HCT116 (cell line): ENCODE measurements around the gene SERPINB6. TPM values are rescaled to one million over a fixed set of nuclear protein-coding genes. Genes with fewer than 3 reads are reported as not detected.

ENCODE experiments used
- ATAC-seq: fragments of 200-7000 bp; cut with Tn5 transposase; 2 replicates; pipeline ENCODE4 v1.9.1; 2020; ENCODE audit warnings: mild to moderate bottlenecking, moderate library complexity
- BruUV-seq: library from RNA; stranded (reverse); fragments of 400-500 nt; replicated peaks from 2 replicates; lab custom pipeline; 2021; lab: Mats Ljungman, UMichigan
- CTCF ChIA-PET: fragments of 300-600 bp; sonication (Branson Sonifier 250); formaldehyde crosslinking; loops from one replicate; lab custom pipeline; 2021; ENCODE audit warnings: antibody characterized with exemption; lab: Charles Lee
- POLR2A ChIA-PET: fragments of 300-600, 350-600 bp; sonication (Branson Sonifier 250); formaldehyde crosslinking; loops from one replicate; lab custom pipeline; 2021; ENCODE audit warnings: antibody characterized with exemption; lab: Charles Lee
- RAD21 ChIA-PET, 2 experiments: fragments of 300-600 bp; sonication (Branson Sonifier 250); formaldehyde crosslinking; loops; one replicate each; lab custom pipeline; 2023; ENCODE audit warnings: low total read pairs in 2 of 2; ENCODE audit not compliant: uncharacterized antibody in 2 of 2, unreplicated experiment in 2 of 2, low non-redundant PET in 1 of 2; lab: Charles Lee
- DNase-seq: peaks from one replicate; pipeline ENCODE4 v3.0.0-alpha.2; 2010; ENCODE audit warnings: low read depth, low spot score
- H2AFZ ChIP-seq: fragments of 200-600 bp; shearing (Covaris generic), sonication (generic); 2 replicates; pipeline ENCODE4 v1.6.1; 2017; ENCODE audit warnings: low read depth, mixed run types, mixed read lengths, antibody characterized with exemption, low read length; ENCODE audit not compliant: poor library complexity, severe bottlenecking
- H3K27ac ChIP-seq: 2 replicates; pipeline ENCODE4 v1.5.1; 2012; ENCODE audit warnings: low read depth, low read length
- H3K27me3 ChIP-seq: fragments of 200-600 bp; sonication (generic); 2 replicates; pipeline ENCODE4 v1.6.1; 2016; ENCODE audit warnings: mixed run types, low read length, mixed read lengths; ENCODE audit not compliant: insufficient read depth
- H3K36me3 ChIP-seq, 2 experiments: fragments of 200-500 bp in 1 of 2; fragments of 200-600 bp in 1 of 2; sonication (Bioruptor generic) in 1 of 2; sonication (generic) in 1 of 2; 2 replicates each; pipeline versions ENCODE4 v1.5.1 to v1.6.1; 2014 to 2016; ENCODE audit warnings: low read length in 2 of 2, inconsistent platforms in 1 of 2, mixed read lengths in 1 of 2, mixed run types in 1 of 2; ENCODE audit not compliant: insufficient read depth in 2 of 2, control insufficient read depth in 1 of 2
- H3K4me1 ChIP-seq, 2 experiments: fragments of 200-600 bp in 1 of 2; sonication (generic) in 1 of 2; 2 replicates each; pipeline versions ENCODE4 v1.5.1 to v1.6.1; 2012 to 2017; ENCODE audit warnings: low read length in 2 of 2, inconsistent platforms in 1 of 2, mild to moderate bottlenecking in 1 of 2, mixed read lengths in 1 of 2, mixed run types in 1 of 2, moderate library complexity in 1 of 2; ENCODE audit not compliant: insufficient read depth in 2 of 2, control insufficient read depth in 1 of 2
- H3K4me2 ChIP-seq: fragments of 200-600 bp; sonication (generic); 2 replicates; pipeline ENCODE4 v1.6.1; 2017; ENCODE audit warnings: mixed run types, low read length, mixed read lengths
- H3K4me3 ChIP-seq, 2 experiments: fragments of 200-600 bp in 1 of 2; sonication (generic) in 1 of 2; replicated peaks in 1 of 2; 2 replicates each; pipeline ENCODE4 v1.5.1; 2011 to 2016; ENCODE audit warnings: low read length in 2 of 2, control low read depth in 1 of 2, low read depth in 1 of 2, mild to moderate bottlenecking in 1 of 2, mixed read lengths in 1 of 2, mixed run types in 1 of 2
- H3K79me2 ChIP-seq: fragments of 200-600 bp; sonication (generic); 2 replicates; pipeline ENCODE4 v1.6.1; 2017; ENCODE audit warnings: mild to moderate bottlenecking, mixed run types, low read length, moderate library complexity, mixed read lengths; ENCODE audit not compliant: insufficient read depth
- H3K9ac ChIP-seq: fragments of 200-600 bp; sonication (generic); 2 replicates; pipeline ENCODE4 v1.6.1; 2016; ENCODE audit warnings: low read length, mixed read lengths
- H3K9me2 ChIP-seq: fragments of 200-600 bp; sonication (generic), shearing (Covaris generic); 2 replicates; pipeline ENCODE4 v1.6.1; 2017; ENCODE audit warnings: mixed run types, mild to moderate bottlenecking, moderate library complexity; ENCODE audit not compliant: insufficient read depth
- H3K9me3 ChIP-seq, 2 experiments: fragments of 200-500 bp in 1 of 2; fragments of 200-600 bp in 1 of 2; sonication (Bioruptor generic) in 1 of 2; sonication (generic) in 1 of 2; 2 replicates each; pipeline ENCODE4 v1.6.1; 2014 to 2017; ENCODE audit warnings: low read length in 2 of 2, mixed read lengths in 2 of 2, inconsistent platforms in 1 of 2, low read depth in 1 of 2, mild to moderate bottlenecking in 1 of 2, mixed run types in 1 of 2, moderate library complexity in 1 of 2; ENCODE audit not compliant: control insufficient read depth in 1 of 2, insufficient read depth in 1 of 2
- H4K20me1 ChIP-seq: fragments of 200-600 bp; sonication (generic), shearing (Covaris generic); 2 replicates; pipeline ENCODE4 v1.6.1; 2017; ENCODE audit warnings: mixed run types, mild to moderate bottlenecking, moderate library complexity; ENCODE audit not compliant: insufficient read depth
- ATF3 ChIP-seq: IDR thresholded peaks from 2 replicates; pipeline ENCODE4 v1.6.1; 2012
- CBX3 ChIP-seq: IDR thresholded peaks from 2 replicates; pipeline ENCODE4 v1.6.1; 2012; ENCODE audit warnings: low read depth
- CEBPB ChIP-seq: IDR thresholded peaks from 2 replicates; pipeline ENCODE4 v1.6.1; 2012; ENCODE audit warnings: low read depth
- EZH2 ChIP-seq: fragments of 200-600 bp; sonication (generic); IDR thresholded peaks from 2 replicates; pipeline ENCODE4 v1.6.1; 2017; ENCODE audit warnings: antibody characterized with exemption, mixed run types
- TCF7L2 ChIP-seq: IDR thresholded peaks from 2 replicates; pipeline ENCODE4 v1.7.0; 2011; ENCODE audit warnings: borderline replicate concordance, inconsistent platforms; ENCODE audit not compliant: insufficient read depth, insufficient read length; ENCODE audit errors: extremely low read depth
- ZNF274 ChIP-seq: fragments of 200-500 bp; sonication (Bioruptor generic); IDR thresholded peaks from 2 replicates; pipeline ENCODE4 v1.6.1; 2014; ENCODE audit warnings: mild to moderate bottlenecking, low read depth, low read length, inconsistent platforms
- intact Hi-C: fragments of 100-400 bp; cut with micrococcal nuclease; formaldehyde crosslinking; loops from 2 replicates; pipeline ENCODE4 v1.10.0; 2022
- total RNA-seq: library from RNA; stranded (reverse); gene quantifications from one replicate; pipeline ENCODE4 v1.2.1, GENCODE V29; 2021; ENCODE audit not compliant: unreplicated experiment

SERPINB6 gene
- total RNA-seq, 1 experiment from 2014 or later, result 103 TPM

GRCh38 chr6:2900821-2901644 lies 70.3 kb downstream of the SERPINB6 start (continued):
- TF ChIP-seq EZH2, result no peak

GRCh38 chr6:2900221-2900807 lies 71.1 kb downstream of the SERPINB6 start:
- Histone ChIP-seq H3K27ac (no peak overlapping the region), H4K20me1 (no peaks in the 10 kb centered on the region), H3K27me3 (no peaks in the 10 kb centered on the region), H3K79me2 (peaks cover 43% of the 10 kb centered on the region), H2AFZ (no peak overlapping the region), H3K4me1 (peaks cover 4 to 17% of the 10 kb centered on the region in 2 experiments; a peak in 3 of 4 replicates), H3K9me3 (no peaks in the 10 kb centered on the region), H3K4me2 (no peak overlapping the region), H3K9ac (no peak overlapping the region), H3K4me3 (no peak overlapping the region), H3K36me3 (peaks cover 28 to 35% of the 10 kb centered on the region in 2 experiments), H3K9me2 (no peaks in the 10 kb centered on the region)
- no peak for TF ChIP-seq CEBPB
- no peak for TF ChIP-seq TCF7L2
- TF ChIP-seq ZNF274, result no peak
- no peak for TF ChIP-seq ATF3
- TF ChIP-seq CBX3, result no peak
- ChIA-PET RAD21 (no interaction called here), CTCF (interaction anchor here (1.1 kb wide), 1 partner anchor 109 kb away, joined by 5 read pairs; no protein-coding TSS in a partner anchor), POLR2A (interaction anchor here (1.0 to 1.2 kb wide), 3 partner anchors 12 to 54 kb away, joined by 3 to 5 read pairs (median 4); no protein-coding TSS in a partner anchor)
- intact Hi-C loops, result no loop called here
- BruUV-seq, result no TSS peak
- DNase-seq (no peak), ATAC-seq (no peak)
